Peyer's patch (tissue), 4 donors: ENCODE results near the gene PLXNA4. TPM values are rescaled to one million over a fixed set of nuclear protein-coding genes. Genes with fewer than 3 reads are reported as not detected.

ENCODE experiments used
- DNase-seq, 3 donors: peaks; one replicate each; pipeline ENCODE4 v3.0.0-alpha.2; 2017 to 2019
- H3K27ac ChIP-seq, 4 donors: fragments of 200-600 bp; sonication (generic); one replicate each; pipeline ENCODE4 v1.5.1; 2016 to 2019
- H3K27me3 ChIP-seq, 2 donors: fragments of 200-600 bp; sonication (generic); one replicate each; pipeline ENCODE4 v1.5.1; 2019
- H3K36me3 ChIP-seq, 3 donors: fragments of 200-600 bp; sonication (generic); one replicate each; pipeline ENCODE4 v1.5.1; 2016 to 2019
- H3K4me1 ChIP-seq, 4 donors: fragments of 200-600 bp; sonication (generic); one replicate each; pipeline ENCODE4 v1.5.1; 2016 to 2019
- H3K4me3 ChIP-seq, 4 donors: fragments of 200-600 bp; sonication (generic); 1 replicate in 3 of 4; 2 replicates in 1 of 4; pipeline ENCODE4 v1.5.1; 2016 to 2019; ENCODE audit warnings: mild to moderate bottlenecking in 1 of 4
- H3K9me3 ChIP-seq, 4 donors: fragments of 200-600 bp; sonication (generic); one replicate each; pipeline ENCODE4 v1.5.1; 2016 to 2019; ENCODE audit warnings: mild to moderate bottlenecking in 1 of 4
- CTCF ChIP-seq, 6 experiments: fragments of 450-650 bp in 4 of 6; fragments of 200-600 bp in 2 of 6; sonication (generic) in 1 of 6; IDR thresholded peaks; one replicate each; pipeline ENCODE4 v1.5.1; 2017 to 2019; ENCODE audit warnings: antibody characterized with exemption in 6 of 6, mild to moderate bottlenecking in 3 of 6, moderate library complexity in 1 of 6
- POLR2A ChIP-seq, 2 donors: fragments of 450-650 bp; IDR thresholded peaks; one replicate each; pipeline ENCODE4 v1.5.1; 2017; ENCODE audit warnings: antibody characterized with exemption in 2 of 2, mild to moderate bottlenecking in 2 of 2, moderate library complexity in 2 of 2
- total RNA-seq, 4 donors: library from RNA; depleted of rRNA; stranded (reverse); fragments of >200 nt; gene quantifications; one replicate each; pipeline ENCODE4 v1.1.0, GENCODE V29; 2016

Gene PLXNA4
- total RNA-seq, 4 donors from 2014 or later: 1.4 to 3.8 (median 3.0) TPM

GRCh38 chr7:132415259-132415658 lies 161.0 kb downstream of the PLXNA4 start:
- no peak for TF ChIP-seq POLR2A (IDR thresholded peaks at IDR 0.05)
- TF ChIP-seq CTCF (IDR thresholded peaks at IDR 0.05): no peak
- Histone ChIP-seq H3K27me3 (no peaks in the 10 kb centered on the region), H3K4me1 (no peaks in the 10 kb centered on the region), H3K27ac (no peak overlapping the region), H3K36me3 (no peaks in the 10 kb centered on the region), H3K9me3 (no peaks in the 10 kb centered on the region), H3K4me3 (no peak overlapping the region)
- DNase-seq: no peak

GRCh38 chr7:132414857-132415256 lies 161.4 kb downstream of the PLXNA4 start:
- Histone ChIP-seq H3K4me3 (no peak overlapping the region), H3K9me3 (no peaks in the 10 kb centered on the region), H3K36me3 (no peaks in the 10 kb centered on the region), H3K27ac (no peak overlapping the region), H3K27me3 (no peaks in the 10 kb centered on the region), H3K4me1 (no peaks in the 10 kb centered on the region)
- TF ChIP-seq POLR2A (IDR thresholded peaks at IDR 0.05) (no peak), CTCF (IDR thresholded peaks at IDR 0.05) (no peak)
- no peak for DNase-seq

- H3K27ac ChIP-seq: no peak overlapping the region
- H3K4me1 ChIP-seq: no peaks in the 10 kb centered on the region
- no peaks in the 10 kb centered on the region for H3K27me3 ChIP-seq
- no peak for DNase-seq
- no peaks in the 10 kb centered on the region for H3K9me3 ChIP-seq
- H3K36me3 ChIP-seq: no peaks in the 10 kb centered on the region
- H3K4me3 ChIP-seq: no peak overlapping the region
- TF ChIP-seq POLR2A (IDR thresholded peaks at IDR 0.05) (no peak), CTCF (IDR thresholded peaks at IDR 0.05) (no peak)
Measured at GRCh38 chr7:132412435-132412834, 163.8 kb downstream of the PLXNA4 start.

- Histone ChIP-seq H3K4me1 (no peaks in the 10 kb centered on the region), H3K4me3 (no peak overlapping the region), H3K27ac (no peak overlapping the region), H3K36me3 (no peaks in the 10 kb centered on the region), H3K27me3 (no peaks in the 10 kb centered on the region), H3K9me3 (no peaks in the 10 kb centered on the region)
- TF ChIP-seq CTCF (IDR thresholded peaks at IDR 0.05) (no peak), POLR2A (IDR thresholded peaks at IDR 0.05) (no peak)
- DNase-seq: no peak
Measured at GRCh38 chr7:132410861-132411541, 165.3 kb downstream of the PLXNA4 start.

GRCh38 chr7:132410385-132410784 lies 165.9 kb downstream of the PLXNA4 start:
- H3K36me3 ChIP-seq: no peaks in the 10 kb centered on the region
- TF ChIP-seq CTCF (IDR thresholded peaks at IDR 0.05) (no peak), POLR2A (IDR thresholded peaks at IDR 0.05) (no peak)
- H3K4me1 ChIP-seq: no peaks in the 10 kb centered on the region
- no peak overlapping the region for H3K4me3 ChIP-seq
- H3K9me3 ChIP-seq: no peaks in the 10 kb centered on the region
- no peaks in the 10 kb centered on the region for H3K27me3 ChIP-seq
- no peak overlapping the region for H3K27ac ChIP-seq
- DNase-seq: no peak

- no peak overlapping the region for H3K27ac ChIP-seq
- no peak overlapping the region for H3K4me3 ChIP-seq
- no peaks in the 10 kb centered on the region for H3K36me3 ChIP-seq
- no peak for TF ChIP-seq POLR2A (IDR thresholded peaks at IDR 0.05)
- no peak for TF ChIP-seq CTCF (IDR thresholded peaks at IDR 0.05)
- no peaks in the 10 kb centered on the region for H3K4me1 ChIP-seq
- no peaks in the 10 kb centered on the region for H3K9me3 ChIP-seq
- no peaks in the 10 kb centered on the region for H3K27me3 ChIP-seq
- no peak for DNase-seq
Measured at GRCh38 chr7:132407764-132408163, 168.5 kb downstream of the PLXNA4 start.
